Activated CD8-positive, alpha-beta memory T cell treated with anti-CD3 and anti-CD28 coated beads, Interleukin-2, amount 10 ng/mL, durations not matched to agents 7 days and 5 days (primary cell): Measurements from ENCODE around the gene ZFP36L1. TPM values are rescaled to one million over a fixed set of nuclear protein-coding genes. Genes with fewer than 3 reads are reported as not detected.

Experiments used
- ATAC-seq: fragments of 150-1000 bp; cut with Tn5 transposase; one replicate; pipeline ENCODE4 v1.10.0; 2021; ENCODE audit warnings: moderate library complexity
- CTCF ChIA-PET: fragments of 350-600 bp; sonication (Branson Sonifier 250); formaldehyde crosslinking; loops from one replicate; lab custom pipeline; 2021; ENCODE audit warnings: antibody characterized with exemption; lab: Charles Lee
- DNase-seq: peaks from one replicate; pipeline ENCODE4 v3.0.0-alpha.2; 2020
- H3K27ac Mint-ChIP-seq: one replicate; pipeline ENCODE4 v1.8.0; 2021; ENCODE audit warnings: mild to moderate bottlenecking, mixed read lengths
- H3K27me3 Mint-ChIP-seq: one replicate; pipeline ENCODE4 v1.8.0; 2021; ENCODE audit warnings: mixed read lengths
- H3K36me3 Mint-ChIP-seq: one replicate; pipeline ENCODE4 v1.8.0; 2021; ENCODE audit warnings: mild to moderate bottlenecking, mixed read lengths
- H3K4me1 Mint-ChIP-seq: one replicate; pipeline ENCODE4 v1.8.0; 2021; ENCODE audit warnings: mixed read lengths
- H3K4me3 Mint-ChIP-seq: one replicate; pipeline ENCODE4 v1.8.0; 2021; ENCODE audit warnings: mild to moderate bottlenecking, moderate library complexity, mixed read lengths
- H3K9me3 Mint-ChIP-seq: one replicate; pipeline ENCODE4 v1.8.0; 2022; ENCODE audit warnings: low read depth, mixed read lengths
- total RNA-seq, 2 experiments: library from RNA; stranded (reverse); gene quantifications; one replicate each; pipeline ENCODE4 v1.2.3, GENCODE V29; 2021

Gene ZFP36L1
- total RNA-seq, 2 experiments from 2014 or later, result 53.6 to 85.6 TPM

GRCh38 chr14:68822926-68823325 is 30.1 kb upstream of the ZFP36L1 start:
- H3K27me3 Mint-ChIP-seq, result no peaks in the 10 kb centered on the region
- H3K9me3 Mint-ChIP-seq, result no peaks in the 10 kb centered on the region
- DNase-seq (no peak), ATAC-seq (no peak)
- no peaks in the 10 kb centered on the region for H3K36me3 Mint-ChIP-seq
- no peak overlapping the region for H3K4me3 Mint-ChIP-seq
- H3K27ac Mint-ChIP-seq, result no peak overlapping the region
- peaks cover 19% of the 10 kb centered on the region for H3K4me1 Mint-ChIP-seq
- CTCF ChIA-PET, result interaction anchor here (1.1 to 2.3 kb wide), 2 partner anchors 21 to 889 kb away, joined by 3 to 12 read pairs; no protein-coding TSS in a partner anchor

GRCh38 chr14:68822132-68822651 is 29.3 kb upstream of the ZFP36L1 start:
- no peaks in the 10 kb centered on the region for H3K9me3 Mint-ChIP-seq
- H3K27ac Mint-ChIP-seq, result peak overlapping the region; percentile 37
- H3K27me3 Mint-ChIP-seq, result no peaks in the 10 kb centered on the region
- no peak overlapping the region for H3K4me3 Mint-ChIP-seq
- no peaks in the 10 kb centered on the region for H3K36me3 Mint-ChIP-seq
- CTCF ChIA-PET, result interaction anchor here (0.9 to 2.3 kb wide), 2 partner anchors 22 to 888 kb away, joined by 3 to 12 read pairs; no protein-coding TSS in a partner anchor
- H3K4me1 Mint-ChIP-seq, result peaks cover 20% of the 10 kb centered on the region
- ATAC-seq, result peak; percentile 42
- DNase-seq, result no peak

- peaks cover 26% of the 10 kb centered on the region for H3K4me1 Mint-ChIP-seq
- H3K4me3 Mint-ChIP-seq, result no peak overlapping the region
- no peaks in the 10 kb centered on the region for H3K27me3 Mint-ChIP-seq
- no peaks in the 10 kb centered on the region for H3K9me3 Mint-ChIP-seq
- H3K27ac Mint-ChIP-seq, result peak overlapping the region; percentile 71
- CTCF ChIA-PET, result interaction anchor here (0.9 to 12.5 kb wide), 5 partner anchors 23 to 887 kb away, joined by 3 to 237 read pairs (median 3); partner anchors contain the start of gene ZFP36L1
- DNase-seq (no peak), ATAC-seq (no peak)
- no peaks in the 10 kb centered on the region for H3K36me3 Mint-ChIP-seq
Observed at GRCh38 chr14:68820999-68821683, 28.3 kb upstream of the ZFP36L1 start.

- peak; percentile 68 for DNase-seq
- CTCF ChIA-PET, result interaction anchor here (0.9 to 12.5 kb wide), 6 partner anchors 24 to 876 kb away, joined by 3 to 237 read pairs (median 3); partner anchors contain the start of gene ZFP36L1
- H3K4me3 Mint-ChIP-seq, result no peak overlapping the region
- ATAC-seq, result no peak
- H3K4me1 Mint-ChIP-seq, result peaks cover 31% of the 10 kb centered on the region
- H3K27ac Mint-ChIP-seq, result peak overlapping the region; percentile 71
- H3K36me3 Mint-ChIP-seq, result no peaks in the 10 kb centered on the region
- H3K27me3 Mint-ChIP-seq, result no peaks in the 10 kb centered on the region
- H3K9me3 Mint-ChIP-seq, result no peaks in the 10 kb centered on the region
Observed at GRCh38 chr14:68820536-68820935, 27.7 kb upstream of the ZFP36L1 start.

- Mint-ChIP-seq H3K9me3 (no peaks in the 10 kb centered on the region), H3K4me3 (no peak overlapping the region), H3K4me1 (peaks cover 35% of the 10 kb centered on the region), H3K27me3 (no peaks in the 10 kb centered on the region), H3K36me3 (no peaks in the 10 kb centered on the region), H3K27ac (peak overlapping the region; percentile 71)
- DNase-seq (no peak), ATAC-seq (no peak)
- CTCF ChIA-PET, result interaction anchor here (0.8 to 12.5 kb wide), 8 partner anchors 24 to 983 kb away, joined by 3 to 237 read pairs (median 3); partner anchors contain the start of gene ZFP36L1
Observed at GRCh38 chr14:68820119-68820518, 27.3 kb upstream of the ZFP36L1 start.

GRCh38 chr14:68819260-68819691 is 26.4 kb upstream of the ZFP36L1 start:
- H3K4me1 Mint-ChIP-seq, result peaks cover 43% of the 10 kb centered on the region
- no peaks in the 10 kb centered on the region for H3K9me3 Mint-ChIP-seq
- no peak for ATAC-seq
- CTCF ChIA-PET, result interaction anchor here (0.8 to 12.5 kb wide), 8 partner anchors 12 to 982 kb away, joined by 3 to 237 read pairs (median 7); partner anchors contain the start of gene ZFP36L1
- H3K4me3 Mint-ChIP-seq, result no peak overlapping the region
- no peak overlapping the region for H3K27ac Mint-ChIP-seq
- no peak for DNase-seq
- no peaks in the 10 kb centered on the region for H3K36me3 Mint-ChIP-seq
- no peaks in the 10 kb centered on the region for H3K27me3 Mint-ChIP-seq

GRCh38 chr14:68817506-68818212 is 24.8 kb upstream of the ZFP36L1 start:
- peak overlapping the region; percentile 86 for H3K27ac Mint-ChIP-seq

GRCh38 chr14:68816943-68817430 is 24.1 kb upstream of the ZFP36L1 start:
- peaks cover 57% of the 10 kb centered on the region for H3K4me1 Mint-ChIP-seq
- no peaks in the 10 kb centered on the region for H3K36me3 Mint-ChIP-seq
- H3K9me3 Mint-ChIP-seq, result no peaks in the 10 kb centered on the region
- CTCF ChIA-PET, result interaction anchor here (0.5 to 12.5 kb wide), 34 partner anchors 9 to 885 kb away, joined by 3 to 237 read pairs (median 5); partner anchors contain the start of gene ZFP36L1
- peak overlapping the region; percentile 86 for H3K27ac Mint-ChIP-seq
- ATAC-seq, result no peak
- peak overlapping the region; percentile 68 for H3K4me3 Mint-ChIP-seq
- no peaks in the 10 kb centered on the region for H3K27me3 Mint-ChIP-seq
- no peak for DNase-seq

More at GRCh38 chr14:68817506-68818212, 24.8 kb upstream of the ZFP36L1 start:
- no peak overlapping the region for H3K4me3 Mint-ChIP-seq
- H3K27me3 Mint-ChIP-seq, result no peaks in the 10 kb centered on the region
- DNase-seq, result no peak
- no peaks in the 10 kb centered on the region for H3K9me3 Mint-ChIP-seq
- CTCF ChIA-PET, result interaction anchor here (0.5 to 12.5 kb wide), 19 partner anchors 17 to 884 kb away, joined by 3 to 237 read pairs (median 7); partner anchors contain the start of gene ZFP36L1
- ATAC-seq, result no peak
- peaks cover 57% of the 10 kb centered on the region for H3K4me1 Mint-ChIP-seq
- no peaks in the 10 kb centered on the region for H3K36me3 Mint-ChIP-seq

GRCh38 chr14:68816183-68816942 is 23.5 kb upstream of the ZFP36L1 start:
- CTCF ChIA-PET, result interaction anchor here (0.7 to 12.5 kb wide), 38 partner anchors 9 to 884 kb away, joined by 3 to 237 read pairs (median 5); partner anchors contain the start of gene ZFP36L1
- no peaks in the 10 kb centered on the region for H3K27me3 Mint-ChIP-seq

GRCh38 chr14:68815298-68816182 is 22.7 kb upstream of the ZFP36L1 start:
- CTCF ChIA-PET, result interaction anchor here (0.9 to 12.5 kb wide), 26 partner anchors 10 to 876 kb away, joined by 3 to 237 read pairs (median 6); partner anchors contain the start of gene ZFP36L1

More at GRCh38 chr14:68816183-68816942, 23.5 kb upstream of the ZFP36L1 start:
- Mint-ChIP-seq H3K27ac (peak overlapping the region; percentile 86), H3K36me3 (no peaks in the 10 kb centered on the region), H3K4me3 (peak overlapping the region; percentile 68), H3K4me1 (peaks cover 52% of the 10 kb centered on the region), H3K9me3 (no peaks in the 10 kb centered on the region)
- peak; percentile 93 for DNase-seq
- peak; percentile 87 for ATAC-seq

GRCh38 chr14:68814539-68815297 is 21.9 kb upstream of the ZFP36L1 start:
- CTCF ChIA-PET, result interaction anchor here (0.9 to 12.5 kb wide), 12 partner anchors 11 to 871 kb away, joined by 3 to 237 read pairs (median 18); partner anchors contain the start of gene ZFP36L1
- peak; percentile 71 for DNase-seq
- no peaks in the 10 kb centered on the region for H3K27me3 Mint-ChIP-seq
- H3K27ac Mint-ChIP-seq, result peak overlapping the region; percentile 86
- peak overlapping the region; percentile 68 for H3K4me3 Mint-ChIP-seq
- no peaks in the 10 kb centered on the region for H3K9me3 Mint-ChIP-seq
- ATAC-seq, result peak; percentile 4
- H3K36me3 Mint-ChIP-seq, result no peaks in the 10 kb centered on the region
- peaks cover 40% of the 10 kb centered on the region for H3K4me1 Mint-ChIP-seq

More at GRCh38 chr14:68815298-68816182, 22.7 kb upstream of the ZFP36L1 start:
- DNase-seq, result no peak
- Mint-ChIP-seq H3K27ac (peak overlapping the region; percentile 86), H3K36me3 (no peaks in the 10 kb centered on the region), H3K4me1 (peaks cover 47% of the 10 kb centered on the region), H3K27me3 (no peaks in the 10 kb centered on the region), H3K4me3 (peak overlapping the region; percentile 68), H3K9me3 (no peaks in the 10 kb centered on the region)
- peak; percentile 7 for ATAC-seq
